Astrocyte (in vitro differentiated cells and primary cell): Measurements from ENCODE around the gene SQSTM1.

Experiments
- CTCF ChIP-seq: IDR thresholded peaks from 2 replicates; pipeline ENCODE4 v1.5.1; 2011; ENCODE audit warnings: low read depth, mild to moderate bottlenecking, inconsistent platforms, low read length, moderate library complexity; ENCODE audit not compliant: insufficient read depth
- EZH2 ChIP-seq: IDR thresholded peaks from 2 replicates; pipeline ENCODE4 v1.6.1; 2012; ENCODE audit warnings: mild to moderate bottlenecking, low read length, inconsistent platforms; ENCODE audit not compliant: insufficient read depth

GRCh38 chr5:179832039-179832745, 11.5 kb downstream of the SQSTM1 start:
- TF ChIP-seq CTCF (no peak), EZH2 (no peak)
